K562 (cell line): ENCODE measurements around the gene CSNK1G3. TPM values are rescaled to one million over a fixed set of nuclear protein-coding genes. Genes with fewer than 3 reads are reported as not detected.

Source experiments
- AFF1 ChIP-seq, 2 experiments: fragments of 450-650 bp; IDR thresholded peaks; 2 replicates each; pipeline ENCODE4 v1.6.1; 2018; ENCODE audit warnings: mild to moderate bottlenecking in 2 of 2, low read depth in 1 of 2; ENCODE audit not compliant: partially characterized antibody in 2 of 2
- CHD2 ChIP-seq: IDR thresholded peaks from 2 replicates; pipeline ENCODE4 v1.6.1; 2011; ENCODE audit warnings: low read depth, low read length
- CREBBP ChIP-seq: IDR thresholded peaks from one replicate; pipeline ENCODE4 v1.6.1; 2012; ENCODE audit warnings: low read depth, mild to moderate bottlenecking, control low read depth, inconsistent platforms, low read length
- EZH2 ChIP-seq: IDR thresholded peaks from 2 replicates; pipeline ENCODE4 v1.6.1; 2012; ENCODE audit warnings: low read depth, mild to moderate bottlenecking, inconsistent platforms, low read length, borderline replicate concordance
- HNRNPL ChIP-seq: fragments of 200-400 bp; formaldehyde crosslinking; IDR thresholded peaks from 2 replicates; pipeline ENCODE4 v1.6.1; 2017; ENCODE audit warnings: low read depth, mild to moderate bottlenecking, low read length
- MCM3 ChIP-seq: fragments of 450-650 bp; IDR thresholded peaks from 2 replicates; pipeline ENCODE4 v1.6.1; 2016
- MITF ChIP-seq: IDR thresholded peaks from 2 replicates; pipeline ENCODE4 v1.6.1; 2014; ENCODE audit warnings: antibody characterized with exemption
- RBM39 ChIP-seq: fragments of 200-400 bp; formaldehyde crosslinking; optimal IDR thresholded peaks from 2 replicates; pipeline ENCODE3; 2018; ENCODE audit warnings: low read depth, low read length
- SMARCC2 ChIP-seq: fragments of 450-650 bp; IDR thresholded peaks from 2 replicates; pipeline ENCODE4 v1.6.1; 2017; ENCODE audit warnings: antibody characterized with exemption, moderate library complexity, mild to moderate bottlenecking, low read depth
- SMC3 ChIP-seq: conservative IDR thresholded peaks from 2 replicates; pipeline ENCODE4 v1.6.1; 2011; ENCODE audit warnings: low read depth, low read length, improper control_type of control experiment; ENCODE audit not compliant: insufficient read depth
- ZNF407 ChIP-seq: fragments of 450-650 bp; IDR thresholded peaks from 2 replicates; pipeline ENCODE4 v1.6.1; 2016; ENCODE audit warnings: low read depth
- ZNF41 ChIP-seq: fragments of 250-450 bp; sonication (Bioruptor Pico); conservative IDR thresholded peaks from 2 replicates; pipeline ENCODE4 v1.4.0; 2020; ENCODE audit warnings: mild to moderate bottlenecking
- ZNF766 ChIP-seq: fragments of 200-800 bp; sonication (Bioruptor generic); conservative IDR thresholded peaks from 2 replicates; pipeline ENCODE4 v1.6.1; 2016; ENCODE audit warnings: missing genetic modification characterization, missing compliant biosample characterization
- polyA plus RNA-seq, 8 experiments: library from polyadenylated mRNA; depleted of rRNA in 4 of 8; stranded (reverse) in 5 of 8; unstranded in 3 of 8; fragments of >200 nt; fragmentation: Nextera tagmentation in 2 of 8; fragmentation: Illumina TruSeq in 1 of 8; extraction: Ambion mirVana in 2 of 8; extraction: Trizol in 1 of 8; gene quantifications; 2 replicates each; pipeline versions ENCODE4 v1.2.1 to v1.2.3, GENCODE V29; 2011 to 2014; ENCODE audit warnings: inconsistent platforms in 1 of 8, missing spikeins in 1 of 8
- total RNA-seq, 7 experiments: library from RNA; depleted of rRNA in 6 of 7; stranded (reverse); fragments of >200 nt in 6 of 7; fragmentation: Illumina TruSeq in 2 of 7; extraction: Trizol in 2 of 7; gene quantifications; 2 replicates each; pipeline versions ENCODE4 v1.2.1 to v1.2.3, GENCODE V29; 2011 to 2021; ENCODE audit warnings: low replicate concordance in 1 of 7

CSNK1G3 gene
- total and polyA plus RNA-seq, 9 of the 15 experiments (the other 6 are each of a cell fraction or from before 2014, with no cell fraction given), result 8.3 to 27.6 (median 16.5) TPM

GRCh38 chr5:123511648-123512605, at the start of gene CSNK1G3 (continued):
- TF ChIP-seq AFF1 (IDR thresholded peaks at IDR 0.05; ENCODE audit: low read depth in 1 of 2, partially characterized antibody in 2 of 2), result peak in 1 of 2 experiments; percentile 89
- TF ChIP-seq CREBBP, result no peak
- no peak for TF ChIP-seq MCM3
- no peak for TF ChIP-seq ZNF41 (CRISPR knock-in tag)
- no peak for TF ChIP-seq SMARCC2
- no peak for TF ChIP-seq CHD2
- no peak for TF ChIP-seq HNRNPL
- TF ChIP-seq RBM39, result no peak
- TF ChIP-seq MITF, result no peak
- TF ChIP-seq EZH2, result no peak
- no peak for TF ChIP-seq ZNF407
- TF ChIP-seq SMC3, result no peak
- TF ChIP-seq ZNF766 (CRISPR knock-in tag), result no peak; the same call in 1 of the 2 replicates
